Aorta (tissue), 5 donors: ENCODE measurements around the gene RSL24D1. TPM values are rescaled to one million over a fixed set of nuclear protein-coding genes. Genes with fewer than 3 reads are reported as not detected.
A peak's percentile ranks its signal among the peaks of the same experiment; 100 is the strongest.

Source experiments
- ATAC-seq: fragments of 200-7000 bp; cut with Tn5 transposase; one replicate; pipeline ENCODE4 v1.9.1; 2022; ENCODE audit warnings: moderate library complexity; ENCODE audit not compliant: low FRiP score
- DNase-seq, 2 donors: peaks; one replicate each; pipeline ENCODE4 v3.0.0-alpha.2; 2020
- H3K27ac ChIP-seq, 2 donors: one replicate each; pipeline ENCODE4 v1.5.1; 2013; ENCODE audit warnings: low read length in 2 of 2, mild to moderate bottlenecking in 2 of 2, moderate library complexity in 2 of 2, control low read depth in 1 of 2, inconsistent platforms in 1 of 2, low read depth in 1 of 2
- H3K27me3 ChIP-seq, 2 donors: one replicate each; pipeline ENCODE4 v1.6.1; 2013; ENCODE audit warnings: control low read depth in 1 of 2, low read length in 1 of 2, mild to moderate bottlenecking in 1 of 2, moderate library complexity in 1 of 2; ENCODE audit not compliant: insufficient read depth in 2 of 2, control insufficient read depth in 1 of 2
- H3K36me3 ChIP-seq, 2 donors: one replicate each; pipeline ENCODE4 v1.6.1; 2013; ENCODE audit warnings: control low read depth in 1 of 2, low read length in 1 of 2, mild to moderate bottlenecking in 1 of 2; ENCODE audit not compliant: insufficient read depth in 2 of 2, control insufficient read depth in 1 of 2
- H3K4me1 ChIP-seq, 2 donors: one replicate each; pipeline ENCODE4 v1.6.1; 2013; ENCODE audit warnings: low read length in 2 of 2, control low read depth in 1 of 2, mild to moderate bottlenecking in 1 of 2, moderate library complexity in 1 of 2; ENCODE audit not compliant: insufficient read depth in 2 of 2, control insufficient read depth in 1 of 2
- H3K4me3 ChIP-seq, 2 donors: one replicate each; pipeline ENCODE4 v1.5.1; 2013; ENCODE audit warnings: low read length in 2 of 2, control low read depth in 1 of 2, mild to moderate bottlenecking in 1 of 2
- H3K9me3 ChIP-seq: one replicate; pipeline ENCODE4 v1.6.1; 2013; ENCODE audit warnings: mild to moderate bottlenecking, low read length; ENCODE audit not compliant: control insufficient read depth
- WGBS, 2 donors: extraction: QIAGEN DNeasy Blood & Tissue Kit; methylation state at CpG; one replicate each; pipeline ENCODE4 v1.1.7; 2013; 5-methylcytosine and 5-hydroxymethylcytosine counted together
- intact Hi-C, 2 donors: fragments of 100-400 bp; cut with DNase I; formaldehyde crosslinking; loops; one replicate each; pipeline versions ENCODE4 v1.14.2 to v1.15.0; 2022
- polyA plus RNA-seq, 2 donors: library from polyadenylated mRNA; stranded (reverse); fragments of 200-250 nt; gene quantifications; one replicate each; pipeline ENCODE4 v1.2.3, GENCODE V29; 2013
- total RNA-seq, 2 donors: library from RNA; stranded (reverse); fragmentation: NEBNext Ultra II Directional; extraction: Animal tissue kit (Norgen Biotek cat#: 25700); gene quantifications; one replicate each; pipeline ENCODE4 v1.2.1, GENCODE V29; 2021
- donor health status: healthy with polysubstance abuse.
- donor health status: Bipolar disorder and iron deficiency.
- donor health status: DM: no; HTN: no; CAD: no.
- donor health status: DM: no; HTN: no; CAD: no.
- donor health status: DM: yes; HTN: yes; CAD: no.

RSL24D1 gene
- total and polyA plus RNA-seq, 4 donors, result 64.9 to 204 (median 77.2) TPM

DNA sequence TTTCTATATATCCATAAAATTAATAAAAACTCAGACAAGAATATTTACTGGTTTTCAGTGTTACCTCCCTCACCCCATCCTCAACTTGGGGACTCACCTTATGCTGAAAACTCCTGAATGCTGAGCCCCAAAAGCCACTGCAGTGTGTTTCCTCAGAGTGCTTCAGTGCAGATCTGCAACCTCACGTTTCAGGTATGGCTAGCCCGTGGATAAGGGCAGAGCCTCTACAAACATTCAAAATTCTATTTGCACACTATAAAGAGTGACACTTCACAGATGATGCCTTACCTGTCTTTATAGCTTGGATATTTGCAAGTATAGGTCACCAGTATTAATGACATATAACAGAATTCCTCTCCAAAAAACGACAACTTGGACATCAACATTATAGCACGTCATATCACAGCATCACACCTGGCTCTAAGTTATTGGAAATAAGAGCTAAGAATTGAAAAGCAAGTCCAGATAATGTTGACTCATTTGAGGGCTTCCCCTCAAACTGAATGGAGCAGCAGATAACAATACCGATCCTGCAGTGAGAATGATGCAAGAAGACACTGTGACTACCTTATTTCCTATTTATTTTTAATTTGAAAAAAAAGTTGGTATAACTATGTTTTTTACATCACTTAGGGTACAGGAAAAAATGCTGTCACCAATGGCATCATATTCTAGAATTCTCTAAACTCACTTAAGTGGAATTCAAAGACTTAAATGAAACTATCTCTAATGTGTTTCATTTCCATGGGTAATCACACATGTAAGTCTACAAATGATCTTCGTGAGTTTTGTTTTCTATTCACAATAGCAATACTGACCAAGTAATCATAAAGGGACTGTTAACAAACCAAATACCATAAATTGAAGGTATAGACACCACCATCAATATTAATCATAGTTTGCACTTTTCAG lies 40.7 kb upstream of the RSL24D1 start:
- intact Hi-C loops, result no loop called here
- ATAC-seq (no peak), DNase-seq (no peak)
- H3K27me3 ChIP-seq, result no peaks in the 10 kb centered on the region
- no peak overlapping the region for H3K4me3 ChIP-seq
- 94% methylated on average over 6 of the region's 6 CpGs for WGBS, 2 donors
- no peaks in the 10 kb centered on the region for H3K4me1 ChIP-seq
- H3K27ac ChIP-seq, result no peak overlapping the region
- no peaks in the 10 kb centered on the region for H3K36me3 ChIP-seq
- H3K9me3 ChIP-seq, result no peaks in the 10 kb centered on the region

DNA sequence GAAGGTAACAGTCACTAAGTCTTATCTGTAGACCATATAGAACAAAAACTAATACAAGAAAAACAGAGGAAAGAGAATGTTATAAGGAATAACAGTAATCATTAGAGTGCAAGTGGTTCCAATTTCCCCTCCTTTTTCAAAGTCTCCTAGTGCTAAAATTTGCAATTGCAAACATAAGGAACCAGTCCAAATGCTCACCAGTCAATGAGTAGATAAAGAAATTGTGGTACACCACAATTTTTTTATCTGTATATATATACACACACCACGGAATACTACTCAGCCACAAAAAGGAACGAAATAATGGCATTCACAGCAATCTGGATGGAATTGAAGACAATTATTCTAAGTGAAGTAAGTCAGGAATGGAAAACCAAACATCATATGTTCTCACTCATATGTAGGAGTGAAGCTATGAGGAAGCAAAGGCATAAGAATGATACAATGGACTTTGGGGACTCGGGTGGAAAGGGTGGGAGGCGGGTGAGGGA lies 38.9 kb upstream of the RSL24D1 start:
- Histone ChIP-seq H3K9me3 (no peaks in the 10 kb centered on the region), H3K4me1 (no peaks in the 10 kb centered on the region), H3K36me3 (no peaks in the 10 kb centered on the region), H3K27ac (no peak overlapping the region), H3K4me3 (no peak overlapping the region), H3K27me3 (no peaks in the 10 kb centered on the region)
- intact Hi-C loops, result no loop called here
- ATAC-seq (no peak), DNase-seq (no peak)
- 95 to 96% methylated on average over 4 of the region's 4 CpGs for WGBS, 2 donors

DNA sequence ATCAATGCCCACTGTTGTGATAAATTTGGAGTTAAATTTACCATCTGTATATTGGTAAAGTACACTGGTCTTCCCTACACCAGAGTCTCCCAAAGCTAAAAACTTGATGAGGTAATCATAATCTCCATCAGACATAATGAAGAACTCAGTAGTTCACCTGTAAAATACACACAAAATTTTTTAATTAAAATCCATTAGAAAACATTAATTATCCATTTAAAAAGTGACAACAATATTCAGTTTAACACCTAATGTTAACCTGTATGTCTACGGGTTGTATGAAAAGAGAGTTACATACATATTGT lies 38.0 kb upstream of the RSL24D1 start:
- Histone ChIP-seq H3K4me3 (no peak overlapping the region), H3K27me3 (no peaks in the 10 kb centered on the region), H3K36me3 (no peaks in the 10 kb centered on the region), H3K4me1 (no peaks in the 10 kb centered on the region), H3K27ac (no peak overlapping the region), H3K9me3 (no peaks in the 10 kb centered on the region)
- intact Hi-C loops, result no loop called here
- ATAC-seq (no peak), DNase-seq (no peak)
- WGBS, 2 donors, result 96 to 100% methylated on average over 1 of the region's 1 CpG

DNA sequence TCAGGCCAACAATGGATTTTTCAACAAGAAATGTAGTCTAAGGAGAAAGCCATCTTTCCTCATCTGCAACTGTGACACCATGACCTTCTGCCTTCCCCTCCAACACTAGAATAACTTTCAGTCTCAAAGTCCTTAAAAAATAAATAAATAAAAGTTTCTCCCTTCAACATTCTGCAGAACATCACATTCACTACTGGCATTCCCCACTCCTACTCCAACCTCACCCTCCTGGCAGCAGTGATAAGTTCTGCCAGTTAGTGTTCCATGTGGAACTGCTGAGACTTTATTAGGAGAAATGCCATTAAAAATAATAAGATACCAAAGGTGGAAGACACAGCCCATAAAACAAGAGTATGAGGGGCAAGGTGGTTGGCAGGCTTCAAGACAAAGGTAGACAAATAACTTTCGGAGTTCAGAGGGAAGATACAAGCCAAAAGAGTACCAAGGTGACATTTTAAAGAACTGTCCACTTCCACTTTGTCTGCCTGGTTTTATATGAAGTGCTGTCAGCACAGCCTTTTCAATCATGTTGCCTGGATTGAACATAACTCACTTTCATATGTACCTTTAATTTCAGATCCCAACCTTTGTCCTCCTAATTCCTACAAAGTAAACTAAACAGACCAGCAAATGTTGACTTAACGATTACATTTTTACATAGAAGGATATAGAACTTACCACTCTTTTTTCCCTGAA lies 37.5 kb upstream of the RSL24D1 start:
- Histone ChIP-seq H3K27ac (no peak overlapping the region), H3K27me3 (no peaks in the 10 kb centered on the region), H3K4me3 (no peak overlapping the region), H3K36me3 (no peaks in the 10 kb centered on the region), H3K9me3 (no peaks in the 10 kb centered on the region), H3K4me1 (no peaks in the 10 kb centered on the region)
- intact Hi-C loops, result no loop called here
- WGBS, 2 donors, result 87 to 93% methylated on average over 2 of the region's 2 CpGs
- no peak for DNase-seq
- no peak for ATAC-seq

DNA sequence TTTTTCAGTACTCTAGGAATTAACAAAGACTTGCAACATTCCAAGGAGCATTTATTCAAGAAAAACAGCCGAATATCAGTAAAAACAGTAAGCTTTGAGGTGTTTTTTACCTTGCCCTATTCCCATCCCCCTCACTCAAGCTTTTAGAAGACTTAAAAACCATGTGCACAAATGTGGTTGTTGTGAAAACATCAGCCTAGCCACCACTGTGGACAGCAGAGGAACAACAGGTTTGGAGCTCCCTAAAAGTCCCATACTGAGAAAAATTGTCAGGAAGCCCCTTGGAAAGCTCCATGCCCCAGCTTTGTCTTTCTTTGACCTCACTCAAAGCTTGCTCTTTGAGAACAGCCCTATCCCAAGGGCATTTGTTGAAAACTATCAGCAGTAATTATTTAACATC lies 34.7 kb upstream of the RSL24D1 start:
- H3K4me1 ChIP-seq, result no peaks in the 10 kb centered on the region
- DNase-seq, result no peak
- no peak overlapping the region for H3K27ac ChIP-seq
- no peaks in the 10 kb centered on the region for H3K27me3 ChIP-seq
- no peaks in the 10 kb centered on the region for H3K36me3 ChIP-seq
- intact Hi-C loops, result no loop called here
- H3K9me3 ChIP-seq, result no peaks in the 10 kb centered on the region
- ATAC-seq, result no peak
- H3K4me3 ChIP-seq, result no peak overlapping the region
- WGBS, 2 donors, result 93 to 94% methylated on average over 1 of the region's 1 CpG

DNA sequence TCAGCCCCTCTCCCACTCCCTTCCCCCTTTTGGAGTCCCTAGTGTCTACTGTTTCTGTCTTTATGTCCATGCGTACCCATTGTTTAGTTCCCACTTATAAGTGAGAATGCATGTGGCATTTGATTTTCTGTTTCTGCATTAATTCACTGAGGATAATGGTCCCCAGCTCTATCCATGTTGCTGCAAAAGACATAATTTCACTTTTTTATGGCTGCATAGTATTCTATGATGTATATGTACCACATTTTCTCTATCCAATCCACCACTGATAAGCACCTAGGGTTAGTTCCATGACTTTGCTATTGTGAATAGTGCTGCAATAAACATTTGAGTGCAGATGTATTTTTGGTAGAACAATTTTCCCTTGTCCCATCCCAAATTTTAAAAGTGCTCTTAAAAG lies 34.2 kb upstream of the RSL24D1 start:
- H3K4me1 ChIP-seq, result no peaks in the 10 kb centered on the region
- ATAC-seq, result no peak
- H3K27me3 ChIP-seq, result no peaks in the 10 kb centered on the region
- WGBS, 2 donors, result 97 to 100% methylated on average over 1 of the region's 1 CpG
- H3K36me3 ChIP-seq, result peaks cover 0 to 4% of the 10 kb centered on the region in 2 donors
- H3K27ac ChIP-seq, result no peak overlapping the region
- no peak overlapping the region for H3K4me3 ChIP-seq
- DNase-seq, result no peak
- intact Hi-C loops, result no loop called here
- no peaks in the 10 kb centered on the region for H3K9me3 ChIP-seq

DNA sequence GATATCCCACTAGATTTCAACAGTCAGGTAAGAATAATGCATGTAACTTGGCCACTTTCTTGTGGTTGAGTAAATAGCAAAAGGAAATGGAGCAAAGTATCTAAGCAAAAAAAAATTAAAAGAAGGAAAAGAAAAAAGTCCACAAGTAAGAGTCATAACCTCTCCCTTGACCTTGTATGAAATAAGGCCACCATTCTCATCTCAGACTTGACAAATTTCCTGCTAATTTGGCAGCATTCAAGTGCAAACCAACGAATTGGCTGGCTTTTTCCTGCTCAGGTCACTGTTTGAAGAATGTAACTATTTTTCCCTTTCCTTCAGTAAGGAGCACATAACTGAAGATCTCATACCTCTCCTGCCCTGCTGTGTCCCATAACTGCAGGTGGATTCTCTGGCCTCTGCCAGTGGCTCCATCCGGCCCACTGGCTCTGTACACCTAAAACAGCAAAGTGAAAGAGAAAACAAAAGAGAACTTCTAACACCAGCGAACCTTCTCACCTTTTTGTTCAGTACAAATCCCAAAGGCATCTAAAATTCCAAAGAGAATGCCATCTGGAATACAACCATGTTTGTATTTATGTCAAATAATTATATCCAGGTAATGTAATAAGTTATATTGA lies 33.4 kb upstream of the RSL24D1 start:
- Histone ChIP-seq H3K9me3 (no peaks in the 10 kb centered on the region), H3K4me1 (no peaks in the 10 kb centered on the region), H3K27ac (peak overlapping the region in 1 of 2 donors; percentile 0), H3K36me3 (peaks cover under 1 to 4% of the 10 kb centered on the region in 2 donors), H3K4me3 (no peak overlapping the region), H3K27me3 (no peaks in the 10 kb centered on the region)
- ATAC-seq (no peak), DNase-seq (no peak)
- intact Hi-C loops, result no loop called here
- 55 to 60% methylated on average over 3 of the region's 3 CpGs for WGBS, 2 donors

DNA sequence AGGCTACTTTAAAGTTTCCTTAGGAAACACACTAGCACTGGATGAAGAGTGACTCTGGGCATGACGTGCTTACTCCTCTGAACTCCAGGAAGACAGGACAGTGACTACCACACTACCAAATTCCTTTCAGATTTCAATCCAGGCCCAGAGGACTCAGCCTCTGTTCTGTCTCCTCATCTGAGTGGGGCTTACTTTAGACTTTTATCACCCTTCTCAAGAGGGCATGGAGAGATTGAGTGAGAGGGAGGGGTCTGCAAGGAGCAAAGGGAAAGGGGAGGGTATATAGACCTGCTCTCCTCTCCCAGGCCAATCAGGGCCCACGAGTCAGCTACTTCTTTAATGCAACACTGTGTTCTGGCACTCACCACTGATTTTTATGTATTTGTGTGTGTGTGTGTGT lies 29.4 kb upstream of the RSL24D1 start:
- ATAC-seq, result no peak
- Histone ChIP-seq H3K4me1 (no peaks in the 10 kb centered on the region), H3K36me3 (peaks cover 2 to 4% of the 10 kb centered on the region in 2 donors), H3K27me3 (no peaks in the 10 kb centered on the region), H3K4me3 (no peak overlapping the region), H3K9me3 (no peaks in the 10 kb centered on the region), H3K27ac (no peak overlapping the region)
- WGBS, 2 donors, result 82 to 91% methylated on average over 2 of the region's 2 CpGs
- no peak for DNase-seq
- intact Hi-C loops, result no loop called here
